Ecto neural progenitor cell (in vitro differentiated cells): ENCODE data around the gene C9orf85.

Experiments used
- DNase-seq: peaks from one replicate; pipeline ENCODE4 v3.0.0-alpha.2; 2018; ENCODE audit warnings: low spot score

The C9orf85 gene

DNA sequence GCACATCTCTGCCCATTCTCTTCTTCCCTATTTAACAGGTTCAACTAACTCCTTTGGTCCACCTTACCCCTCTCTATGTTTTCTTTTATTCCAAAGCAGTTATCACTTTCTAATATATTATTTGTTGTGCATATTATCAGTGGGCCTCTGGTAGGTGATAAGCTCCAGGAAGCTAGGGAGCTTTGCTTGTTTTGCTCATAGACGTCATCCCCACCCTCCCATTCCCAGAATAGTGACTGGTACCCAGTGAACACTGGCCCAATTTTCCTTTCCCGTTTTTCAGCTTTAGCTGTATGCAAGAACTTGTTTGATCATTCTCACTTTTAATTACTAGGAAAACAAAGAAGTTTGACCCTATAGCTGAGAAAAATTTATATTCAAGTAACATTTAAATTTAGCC, 7.4 kb upstream of the C9orf85 start:
- DNase-seq: no peak

DNA sequence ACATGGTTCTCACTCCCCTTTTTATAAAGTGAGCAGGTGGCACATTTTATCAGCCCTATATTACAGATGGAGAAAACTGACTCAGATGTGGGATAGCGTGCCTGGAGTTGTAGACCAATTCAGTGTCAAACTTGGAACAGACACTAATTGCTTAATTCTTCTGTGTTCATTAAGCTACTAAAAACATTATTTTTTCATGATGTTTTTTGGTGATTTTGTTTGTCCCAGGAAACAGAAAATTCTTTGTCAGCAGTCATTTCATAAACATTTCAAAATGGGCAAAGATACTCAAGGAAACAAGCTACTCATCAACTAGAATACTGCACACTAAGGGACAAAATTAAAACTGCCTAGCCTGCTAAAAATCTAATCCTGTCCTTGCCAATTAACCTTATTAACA, 2.6 kb upstream of the C9orf85 start:
- DNase-seq: no peak

DNA sequence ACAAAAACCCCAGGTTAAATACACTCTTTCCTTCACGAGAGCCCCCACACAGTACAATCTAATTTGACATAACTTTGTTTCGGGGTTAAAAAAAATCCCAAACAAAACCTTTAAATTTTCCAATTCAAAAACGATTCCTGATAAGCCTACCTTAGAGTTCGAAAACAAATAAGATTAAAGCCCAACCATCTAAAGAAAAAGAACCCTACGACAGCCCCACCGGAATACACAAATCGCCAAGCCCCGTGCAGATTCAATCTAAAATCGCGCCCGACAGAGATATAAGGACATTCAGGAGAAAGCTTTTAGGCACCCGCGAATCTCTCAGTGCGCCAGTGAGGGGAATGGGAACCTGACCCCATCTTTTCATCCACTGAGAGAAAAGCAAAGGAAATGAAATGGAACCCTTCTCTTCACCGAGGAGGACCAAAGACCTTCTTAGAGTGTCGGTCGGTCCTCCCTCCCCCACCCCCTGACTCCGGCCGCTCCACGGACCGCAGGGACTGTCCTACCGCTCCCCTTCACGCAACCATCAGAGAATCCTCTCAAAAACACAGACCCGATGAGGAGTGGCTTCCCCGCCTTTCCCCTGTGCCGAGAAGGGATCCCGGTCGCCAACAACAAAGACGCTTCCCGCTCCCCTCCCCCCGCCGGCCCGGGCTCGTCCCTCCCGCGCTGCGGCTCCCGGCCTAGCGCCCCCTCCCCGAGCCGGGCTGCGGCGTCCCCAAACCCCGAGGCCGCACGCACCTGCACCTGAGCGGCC, 1.4 kb upstream of the C9orf85 start:
- DNase-seq: peak; percentile 83

DNA sequence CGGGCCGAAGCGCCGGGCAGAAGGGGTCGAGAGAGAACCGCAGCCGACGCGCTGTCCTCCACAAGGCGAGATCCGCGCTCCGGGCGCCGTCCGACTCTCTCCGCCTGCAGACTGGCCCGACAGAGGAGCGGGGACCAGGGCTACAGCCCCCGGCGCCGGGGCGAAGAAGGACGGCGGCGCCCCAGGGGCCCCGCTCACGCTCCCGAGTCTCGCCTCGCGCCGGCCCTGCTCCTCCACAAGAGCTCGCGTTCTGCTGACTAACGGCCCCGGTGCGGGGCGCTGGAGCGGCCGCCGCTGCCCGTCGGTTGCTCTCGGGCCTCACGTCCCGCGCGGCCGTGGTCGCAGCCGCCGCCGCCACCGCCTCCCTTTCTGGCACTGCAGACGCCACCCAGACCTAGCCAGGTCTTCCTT, 784 bp upstream of the C9orf85 start:
- DNase-seq: no peak

DNA sequence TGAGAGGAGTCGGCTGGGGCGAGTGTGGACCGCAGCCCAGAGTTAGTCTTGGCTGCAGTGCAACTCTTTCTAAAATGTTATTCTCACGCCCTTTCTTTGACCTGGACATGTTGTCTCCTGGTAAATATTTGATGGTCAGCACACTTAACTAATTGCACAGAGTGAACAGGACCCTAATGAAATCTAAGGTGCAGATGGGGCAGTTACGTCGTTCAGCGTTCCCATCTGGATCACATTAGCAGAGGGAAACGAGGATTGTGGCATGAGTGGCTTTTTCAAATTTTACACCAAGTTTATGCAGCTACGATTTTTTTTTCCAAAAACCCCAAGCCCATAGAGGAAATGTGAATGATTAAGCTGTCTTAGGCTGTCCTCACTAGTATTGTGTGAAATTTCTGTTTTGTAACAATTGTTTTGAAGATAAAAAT, 483 bp downstream of the C9orf85 start:
- DNase-seq: no peak

DNA sequence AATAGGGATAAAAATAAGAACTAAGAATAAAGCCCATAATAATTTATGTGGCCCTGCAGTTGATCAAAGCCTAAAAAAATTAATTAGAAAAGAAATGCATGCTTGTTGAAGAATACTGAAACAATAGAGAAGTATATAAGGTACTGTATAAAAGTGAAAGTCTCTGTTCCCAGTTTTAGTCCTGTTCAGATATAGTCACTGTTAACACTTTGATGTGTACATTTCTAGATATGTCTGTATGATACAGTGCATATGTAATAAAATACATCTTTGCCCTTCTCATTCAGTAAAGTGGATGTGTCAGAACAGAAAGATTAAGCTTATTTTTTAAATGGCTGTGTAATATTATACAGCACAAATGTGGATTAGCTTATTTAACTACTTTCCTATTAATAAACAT, 4.1 kb downstream of the C9orf85 start:
- no peak for DNase-seq

DNA sequence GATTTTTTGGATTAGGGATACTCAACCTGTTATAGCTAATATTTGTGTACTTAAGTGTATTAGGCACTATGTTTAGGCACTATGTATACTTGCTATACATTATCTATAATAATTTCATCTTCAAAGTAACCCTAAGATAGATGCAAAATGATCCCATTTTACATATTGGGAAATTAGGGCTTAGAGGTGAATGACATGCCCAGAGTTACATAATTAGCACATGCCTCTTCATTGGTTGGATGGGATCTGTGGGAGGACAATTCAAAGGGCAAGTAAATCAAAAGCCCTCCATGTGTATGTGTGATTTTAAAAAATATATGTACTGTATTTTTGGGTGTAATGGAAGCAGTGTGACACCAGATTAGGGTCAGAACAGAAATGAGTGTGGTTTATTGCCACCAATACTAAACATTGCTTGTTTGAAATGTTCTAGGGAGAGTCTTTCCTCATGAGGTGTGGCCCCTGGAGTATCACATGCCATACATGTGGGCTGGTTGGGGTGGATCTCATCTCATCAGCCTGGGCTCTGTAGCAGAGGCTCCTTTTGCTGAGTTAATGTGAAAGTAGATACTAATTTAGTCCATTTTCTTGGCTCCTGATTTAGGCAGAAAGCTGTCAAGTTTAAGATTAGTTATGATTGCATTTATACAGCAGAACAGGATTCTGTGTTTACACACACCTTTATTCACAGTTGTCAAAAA, 5.5 kb downstream of the C9orf85 start:
- no peak for DNase-seq

DNA sequence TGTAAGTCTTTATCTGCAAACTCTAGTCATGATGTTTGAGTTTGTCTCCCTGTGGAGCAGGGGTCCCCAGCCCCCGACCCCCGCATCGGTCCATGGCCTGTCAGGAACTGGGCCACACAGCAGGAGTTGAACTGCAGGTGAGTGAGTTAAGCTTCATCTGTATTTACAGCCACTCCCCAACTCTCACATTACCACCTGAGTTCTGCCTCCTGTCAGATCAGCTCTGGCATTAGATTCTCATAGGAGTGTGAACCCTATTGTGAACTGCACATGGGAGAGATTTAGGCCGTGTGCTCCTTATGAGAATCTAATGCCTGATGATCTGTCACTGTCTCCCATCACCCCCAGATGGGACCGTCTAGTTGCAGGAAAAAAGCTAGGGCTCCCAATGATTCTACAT, 7.0 kb downstream of the C9orf85 start:
- no peak for DNase-seq

DNA sequence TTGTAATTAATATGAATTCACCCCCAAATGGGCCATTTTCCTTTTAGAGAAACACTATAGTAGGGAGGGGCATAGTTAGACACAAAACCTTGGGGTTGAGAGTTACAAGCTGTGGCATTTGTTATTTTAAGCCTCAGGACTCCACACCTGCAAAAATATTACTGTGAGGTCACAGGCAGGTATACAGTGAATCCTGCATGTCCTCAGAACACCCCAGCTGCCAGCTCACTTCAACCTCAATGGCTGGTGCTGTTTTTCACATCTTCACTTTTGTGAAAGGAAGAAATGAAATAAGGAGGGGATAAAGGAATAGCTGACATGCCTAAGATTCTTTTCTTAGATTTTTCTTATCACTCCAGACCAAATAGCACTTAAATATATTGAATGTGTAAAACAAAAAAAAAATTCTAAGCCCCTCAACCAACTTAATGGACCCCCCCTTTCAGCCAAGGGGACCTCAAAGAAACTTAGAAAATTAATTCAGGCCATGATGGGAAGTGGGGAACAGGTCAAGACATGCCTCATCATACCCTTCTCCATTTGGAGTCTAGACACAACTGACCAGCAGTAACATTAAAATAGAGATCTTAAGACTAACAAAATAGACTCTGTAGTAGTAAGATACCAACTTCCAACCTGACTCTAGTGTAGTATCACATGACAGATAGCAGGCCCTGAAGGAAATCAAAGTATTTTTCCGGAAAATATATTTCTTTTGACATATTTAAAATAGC, 9.2 kb downstream of the C9orf85 start:
- no peak for DNase-seq

DNA sequence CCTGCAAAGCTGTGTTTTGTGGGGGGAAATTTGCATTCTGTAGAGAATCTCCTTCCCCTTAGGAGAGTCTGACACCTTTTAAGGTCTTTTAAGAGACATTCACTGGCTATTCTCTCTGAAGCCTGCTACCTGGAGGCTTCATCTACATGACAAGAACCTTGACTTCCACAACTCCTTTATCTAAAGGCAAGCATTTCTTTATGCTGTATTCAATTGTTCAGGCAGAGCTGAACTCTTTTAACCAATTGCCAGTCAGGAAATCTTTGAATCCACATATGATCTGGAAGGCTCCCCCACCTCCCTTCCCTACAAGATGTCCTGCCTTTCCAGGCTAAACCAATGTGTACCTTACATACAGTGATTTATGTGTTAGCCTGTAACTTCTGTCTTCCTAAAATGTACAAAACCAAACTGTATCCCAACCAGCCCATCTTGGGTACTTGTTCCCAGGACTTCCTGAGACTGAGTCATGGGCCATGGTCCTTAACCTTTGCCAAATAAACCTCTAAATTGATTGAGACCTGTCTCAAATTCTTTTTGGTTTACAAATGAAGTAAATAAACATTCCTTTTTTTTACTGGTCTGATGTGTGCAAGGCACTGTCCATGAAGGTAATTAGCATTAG, 9.9 kb downstream of the C9orf85 start:
- no peak for DNase-seq

DNA sequence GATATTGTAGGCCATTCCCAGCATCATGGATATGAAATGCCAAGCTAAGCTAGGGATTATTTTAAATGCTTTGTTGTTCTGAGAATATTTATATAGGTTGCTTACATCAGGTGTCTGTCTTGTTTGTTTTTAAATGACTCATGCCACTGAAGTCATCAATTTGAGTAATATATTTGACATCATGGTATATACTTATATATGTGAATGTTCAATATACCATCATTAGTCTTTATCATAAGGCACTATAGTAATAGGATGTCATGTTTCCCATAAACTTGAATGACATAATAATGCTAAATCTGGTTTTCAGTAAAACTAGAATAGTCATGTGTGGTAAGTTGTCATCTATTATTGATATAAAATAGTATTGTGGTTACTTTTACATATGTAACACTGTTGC, 13.1 kb downstream of the C9orf85 start:
- DNase-seq: no peak

DNA sequence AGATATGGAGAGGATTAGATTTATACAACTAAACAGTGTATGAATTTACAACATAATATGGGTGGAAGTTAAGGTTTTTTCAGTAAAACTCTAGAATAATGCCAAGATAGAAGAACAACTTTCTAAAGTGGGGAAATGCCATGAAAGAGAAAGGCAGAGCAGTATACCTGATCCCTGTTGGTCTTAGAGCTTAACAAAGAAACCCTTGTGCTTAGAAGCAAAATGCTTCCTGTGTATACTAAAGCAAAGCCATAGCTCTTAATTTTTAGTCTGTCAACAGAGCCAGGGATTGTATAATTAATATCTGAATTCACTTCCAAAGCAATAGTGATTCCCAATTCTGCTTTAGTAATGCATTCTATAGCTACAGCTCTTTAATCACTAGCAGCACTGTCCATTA, 14.4 kb downstream of the C9orf85 start:
- DNase-seq: no peak

DNA sequence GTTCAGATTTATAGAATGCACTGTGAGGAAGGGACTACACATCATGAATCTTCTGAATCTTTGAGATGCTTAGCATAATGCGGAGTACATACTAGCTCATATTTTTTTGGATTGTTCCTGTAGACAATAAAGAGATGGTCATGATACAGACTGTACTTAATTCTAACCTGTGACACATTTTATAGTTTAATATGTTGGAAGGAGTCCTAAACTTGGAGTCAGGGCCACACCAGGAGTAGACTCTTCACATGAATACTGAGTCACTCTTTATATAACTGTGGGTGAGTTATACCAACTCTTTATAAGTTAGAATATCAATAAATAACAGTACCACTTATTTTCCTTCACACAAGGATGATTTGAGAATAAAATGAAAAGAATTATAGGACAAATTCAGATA, 16.9 kb downstream of the C9orf85 start:
- DNase-seq: no peak

DNA sequence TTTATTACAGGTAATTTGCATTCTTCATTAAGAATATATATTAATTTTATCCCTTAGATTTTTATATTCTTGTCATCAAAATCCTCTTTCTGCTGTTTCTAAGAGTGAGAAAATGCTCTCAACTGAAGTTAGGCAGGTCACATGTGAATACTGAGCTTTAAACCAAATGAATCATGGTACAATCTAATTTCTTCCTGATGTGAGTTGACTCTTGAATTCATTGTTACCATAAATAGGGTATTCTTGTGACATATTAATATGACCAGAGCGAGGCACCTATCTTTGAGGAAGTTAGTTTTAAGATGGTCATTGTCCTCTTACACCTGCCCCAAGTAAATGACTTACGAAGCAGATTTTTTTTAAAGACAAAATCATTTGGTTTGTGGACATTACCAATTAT, 17.4 kb downstream of the C9orf85 start:
- no peak for DNase-seq

DNA sequence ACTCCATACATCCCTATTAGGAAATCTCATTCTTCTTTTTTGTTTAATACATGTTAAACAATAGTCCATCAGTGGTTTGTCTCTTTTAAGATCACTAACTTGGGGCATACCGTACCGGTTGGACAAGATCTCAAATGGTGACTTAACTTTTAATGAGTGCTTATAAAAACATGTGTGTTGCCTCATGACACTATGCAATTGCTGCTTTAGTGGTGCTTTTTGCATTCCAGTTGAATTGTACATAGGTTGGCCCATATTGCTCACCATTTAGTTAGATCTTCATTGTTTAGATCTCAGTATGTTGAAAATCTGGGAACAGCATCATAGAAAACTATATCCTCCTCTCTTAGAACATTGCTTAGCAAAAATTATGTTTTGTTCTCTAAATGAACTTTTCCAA, 17.8 kb downstream of the C9orf85 start:
- DNase-seq: no peak

DNA sequence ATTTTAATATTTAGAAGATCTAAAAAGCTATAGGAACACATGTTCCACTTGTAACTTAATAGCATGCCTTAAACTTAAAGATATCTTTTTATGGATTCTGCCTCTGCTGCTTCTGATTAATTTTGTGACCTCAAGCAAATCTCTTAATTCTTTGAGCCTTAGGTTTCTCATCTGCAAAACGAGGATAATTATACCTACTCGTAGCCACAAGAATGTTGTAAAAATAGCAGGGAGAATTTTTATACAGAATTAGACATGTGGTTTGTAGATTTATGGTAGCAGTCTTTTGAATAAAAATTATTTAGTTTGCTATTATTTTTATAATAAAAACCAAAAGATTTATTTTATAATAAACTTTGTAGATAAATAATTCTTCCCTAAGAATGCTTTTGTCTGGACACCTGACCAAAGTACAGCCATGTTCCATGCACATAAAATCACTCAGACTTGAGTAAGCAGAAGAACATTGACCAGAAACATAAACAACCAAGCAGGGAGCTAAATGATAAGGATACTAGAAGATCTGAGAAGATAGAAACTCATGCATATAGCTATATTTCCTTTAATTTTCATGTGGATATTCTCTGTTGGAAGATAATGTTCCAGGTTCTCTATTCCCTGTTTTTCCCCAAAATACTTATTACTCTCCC, 18.5 kb downstream of the C9orf85 start:
- DNase-seq: no peak

DNA sequence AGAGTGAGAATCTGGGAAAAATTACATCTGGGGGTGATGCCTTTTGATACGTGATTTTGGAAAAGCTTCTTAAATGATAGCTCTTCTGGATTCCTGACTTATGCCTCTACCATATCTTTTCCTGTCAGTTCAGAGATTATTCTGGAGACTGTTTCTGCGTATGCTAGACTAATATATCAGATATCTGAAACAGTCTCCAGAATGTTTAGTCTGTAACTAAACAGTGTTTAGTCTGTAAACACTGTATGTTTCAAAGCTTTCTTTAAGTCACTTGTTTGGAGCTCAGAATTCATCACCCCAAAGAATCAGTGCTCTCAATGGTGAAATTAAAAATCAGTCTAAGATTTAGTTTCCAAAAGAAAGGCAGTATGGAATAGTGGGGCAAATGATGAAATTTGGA, 19.7 kb downstream of the C9orf85 start:
- DNase-seq: no peak

DNA sequence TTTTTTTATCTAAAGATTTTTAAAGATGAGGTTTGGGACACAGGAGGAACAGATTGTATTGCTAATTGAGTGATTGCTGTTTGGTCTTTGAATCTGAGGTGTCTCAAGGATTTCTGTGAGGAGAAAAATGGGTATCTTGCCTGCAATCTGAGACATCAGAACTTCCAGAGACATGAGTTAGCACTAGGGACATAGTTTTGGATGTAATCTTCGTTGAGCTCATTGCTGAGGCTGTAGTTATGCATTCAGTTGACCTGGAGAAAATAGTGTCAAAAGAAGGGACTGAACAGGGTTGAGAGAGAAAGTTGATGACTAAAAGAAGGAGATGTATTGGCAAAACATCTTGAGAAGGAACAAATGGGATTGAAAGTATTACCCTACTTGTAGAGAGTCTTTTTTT, 24.6 kb downstream of the C9orf85 start:
- no peak for DNase-seq

DNA sequence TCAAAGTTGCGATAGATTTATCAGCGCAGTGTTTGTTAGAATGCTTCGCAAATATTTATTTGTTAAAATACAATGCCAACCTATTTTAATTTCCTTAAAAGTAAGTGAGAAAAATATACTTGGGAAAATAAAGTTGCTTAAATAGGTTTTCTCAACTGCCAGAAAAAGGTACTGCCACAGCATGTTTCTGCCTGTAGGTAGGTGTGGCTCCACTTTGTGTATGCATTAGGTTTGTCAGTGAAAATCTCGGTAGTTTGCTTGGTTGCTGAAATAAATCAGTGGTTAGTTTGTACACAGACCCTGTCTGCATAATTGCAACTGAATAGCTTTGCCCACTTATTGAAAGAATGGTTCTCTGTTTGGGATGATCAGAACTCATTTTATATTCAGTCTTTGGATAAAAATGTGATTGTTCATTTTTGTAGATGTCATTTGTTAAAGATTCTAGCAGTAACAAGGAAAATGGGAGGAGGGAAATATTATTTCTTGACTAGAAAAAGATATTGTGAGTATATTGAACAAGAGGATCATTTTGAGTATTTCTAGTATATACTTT, 25.7 kb downstream of the C9orf85 start:
- no peak for DNase-seq

DNA sequence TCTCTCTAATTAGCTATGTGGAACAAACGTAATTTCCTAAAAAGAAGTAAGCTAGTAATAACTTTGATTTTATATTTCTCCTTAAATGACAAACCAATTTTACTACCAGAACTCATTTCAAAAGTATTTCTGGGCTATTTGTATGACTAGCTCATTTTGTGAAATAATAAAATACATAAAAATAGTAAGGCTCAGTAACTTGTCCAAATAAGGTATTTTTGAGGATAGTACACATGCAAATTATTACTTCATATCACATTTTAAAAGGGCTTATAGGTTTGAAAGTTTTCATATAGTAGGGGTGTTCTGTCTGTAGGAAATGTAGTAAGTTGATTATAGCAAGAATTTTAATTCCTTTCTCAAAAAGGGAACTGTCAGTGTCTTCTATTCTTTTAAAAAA, 26.5 kb downstream of the C9orf85 start:
- no peak for DNase-seq

DNA sequence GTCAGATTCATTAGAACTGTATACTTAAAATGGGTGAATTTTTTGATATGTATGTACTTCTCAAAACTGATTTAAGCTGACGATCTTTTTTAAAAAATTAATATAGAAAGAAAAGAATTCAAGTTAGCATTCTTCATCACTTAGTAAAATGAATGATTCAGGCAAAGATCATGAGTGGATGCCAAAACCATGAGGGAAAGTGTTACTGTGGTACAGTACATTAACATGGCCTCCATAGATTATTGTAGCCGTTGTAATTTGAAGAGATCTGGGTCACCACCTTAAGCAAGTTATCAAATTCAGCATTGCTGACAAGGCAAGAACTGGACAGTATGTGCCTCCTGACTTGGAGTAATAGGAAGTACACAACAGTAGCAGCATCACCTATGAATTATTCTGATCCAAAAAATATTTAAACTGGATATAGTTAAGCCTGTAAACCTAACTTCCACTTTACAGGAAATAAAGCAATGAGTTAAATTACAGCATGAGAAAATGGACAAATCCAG, 29.7 kb downstream of the C9orf85 start:
- no peak for DNase-seq
